ENCODE measurements around the gene GAS7. TPM values are rescaled to one million over a fixed set of nuclear protein-coding genes. Genes with fewer than 3 reads are reported as not detected.

The GAS7 gene
- polyA plus RNA-seq, 1 donor (not counting 4 experiments of a cell fraction or from before 2014, with no cell fraction given): 0.10 TPM

- Histone ChIP-seq H4K20me1 (ENCODE audit: control insufficient read depth, extremely low read depth, insufficient read depth, low read length) (no peaks in the 10 kb centered on the region), H3K27me3 (ENCODE audit: control insufficient read depth, extremely low read depth, insufficient read depth, low read length) (peaks cover 4% of the 10 kb centered on the region), H3K9ac (ENCODE audit: control insufficient read depth, extremely low read depth, insufficient read depth, low read length) (no peak overlapping the region), H3K4me2 (ENCODE audit: control insufficient read depth, extremely low read depth, insufficient read depth, low read depth, low read length) (no peak overlapping the region), H2AFZ (ENCODE audit: control insufficient read depth, low read length) (no peak overlapping the region), H3K9me1 (ENCODE audit: control insufficient read depth, extremely low read depth, insufficient read depth, low read length) (no peaks in the 10 kb centered on the region), H3K79me2 (ENCODE audit: control insufficient read depth, insufficient read depth, low read length) (no peaks in the 10 kb centered on the region), H3K4me3 (ENCODE audit: control insufficient read depth in 2 of 3, extremely low read depth in 1 of 3, insufficient read depth in 2 of 3, low read depth in 1 of 3, low read length in 3 of 3) (no peak overlapping the region), H3K9me3 (ENCODE audit: control insufficient read depth, low read depth, low read length) (no peaks in the 10 kb centered on the region), H3K4me1 (ENCODE audit: control insufficient read depth, extremely low read depth, insufficient read depth, low read length) (no peaks in the 10 kb centered on the region), H3K27ac (ENCODE audit: control insufficient read depth, insufficient read depth, low read length) (no peak overlapping the region), H3K36me3 (ENCODE audit: control insufficient read depth in 2 of 2, extremely low read depth in 1 of 2, insufficient read depth in 2 of 2, low read length in 2 of 2) (no peaks in the 10 kb centered on the region)
- FAIRE-seq (no peak), DNase-seq (ENCODE audit: low read depth, low spot score) (no peak)
- TF ChIP-seq CTCF (optimal IDR thresholded peaks at IDR 0.05 in 1 of 3, IDR thresholded peaks at IDR 0.05 in 1 of 3, conservative IDR thresholded peaks at IDR 0.05 in 1 of 3; ENCODE audit: extremely low read depth in 1 of 3, insufficient read depth in 2 of 3, low read length in 3 of 3): no peak
- no peak for TF ChIP-seq EZH2 (IDR thresholded peaks at IDR 0.05; ENCODE audit: low read length)
- dilution Hi-C loops (cut with MboI; ENCODE audit: extremely low pct_ligation_motif_present, low sequenced_read_pairs): no loop called here
These were observed 137.1 kb downstream of the GAS7 start for GRCh38 chr17:10061111-10061845.

GRCh38 chr17:10060526-10060925, 137.9 kb downstream of the GAS7 start:
- Histone ChIP-seq H3K27me3 (ENCODE audit: control insufficient read depth, extremely low read depth, insufficient read depth, low read length) (peaks cover 4% of the 10 kb centered on the region), H3K79me2 (ENCODE audit: control insufficient read depth, insufficient read depth, low read length) (no peaks in the 10 kb centered on the region), H3K36me3 (ENCODE audit: control insufficient read depth in 2 of 2, extremely low read depth in 1 of 2, insufficient read depth in 2 of 2, low read length in 2 of 2) (no peaks in the 10 kb centered on the region), H3K9me3 (ENCODE audit: control insufficient read depth, low read depth, low read length) (no peaks in the 10 kb centered on the region), H3K4me3 (ENCODE audit: control insufficient read depth in 2 of 3, extremely low read depth in 1 of 3, insufficient read depth in 2 of 3, low read depth in 1 of 3, low read length in 3 of 3) (no peak overlapping the region), H3K4me2 (ENCODE audit: control insufficient read depth, extremely low read depth, insufficient read depth, low read depth, low read length) (no peak overlapping the region), H4K20me1 (ENCODE audit: control insufficient read depth, extremely low read depth, insufficient read depth, low read length) (no peaks in the 10 kb centered on the region), H3K4me1 (ENCODE audit: control insufficient read depth, extremely low read depth, insufficient read depth, low read length) (no peaks in the 10 kb centered on the region), H3K9me1 (ENCODE audit: control insufficient read depth, extremely low read depth, insufficient read depth, low read length) (no peaks in the 10 kb centered on the region), H2AFZ (ENCODE audit: control insufficient read depth, low read length) (no peak overlapping the region), H3K9ac (ENCODE audit: control insufficient read depth, extremely low read depth, insufficient read depth, low read length) (no peak overlapping the region), H3K27ac (ENCODE audit: control insufficient read depth, insufficient read depth, low read length) (no peak overlapping the region)
- TF ChIP-seq EZH2 (IDR thresholded peaks at IDR 0.05; ENCODE audit: low read length) (no peak), CTCF (optimal IDR thresholded peaks at IDR 0.05 in 1 of 3, IDR thresholded peaks at IDR 0.05 in 1 of 3, conservative IDR thresholded peaks at IDR 0.05 in 1 of 3; ENCODE audit: extremely low read depth in 1 of 3, insufficient read depth in 2 of 3, low read length in 3 of 3) (no peak)
- no peak for DNase-seq (ENCODE audit: low read depth, low spot score)
- FAIRE-seq: no peak
- dilution Hi-C loops (cut with MboI; ENCODE audit: extremely low pct_ligation_motif_present, low sequenced_read_pairs): no loop called here

All from keratinocyte (primary cell).